Immature natural killer cell (primary cell): ENCODE results near the gene KTN1. TPM values are rescaled to one million over a fixed set of nuclear protein-coding genes. Genes with fewer than 3 reads are reported as not detected.

Experiments used
- DNase-seq, 3 donors: peaks; one replicate each; pipeline ENCODE4 v3.0.0; 2022; ENCODE audit warnings: mixed read lengths in 1 of 3
- H3K27ac Mint-ChIP-seq, 6 donors: one replicate each; pipeline ENCODE4 v1.8.0; 2020; ENCODE audit warnings: mixed read lengths in 6 of 6, mild to moderate bottlenecking in 5 of 6, inconsistent platforms in 4 of 6, moderate library complexity in 3 of 6
- H3K27me3 Mint-ChIP-seq, 3 donors: one replicate each; pipeline ENCODE4 v1.8.0; 2020 to 2021; ENCODE audit warnings: low read depth in 3 of 3, mild to moderate bottlenecking in 3 of 3, mixed read lengths in 3 of 3, moderate library complexity in 3 of 3, inconsistent platforms in 1 of 3
- H3K36me3 Mint-ChIP-seq, 3 donors: one replicate each; pipeline ENCODE4 v1.8.0; 2020; ENCODE audit warnings: mixed read lengths in 3 of 3, inconsistent platforms in 2 of 3, mild to moderate bottlenecking in 2 of 3
- H3K4me1 Mint-ChIP-seq, 2 donors: one replicate each; pipeline ENCODE4 v1.8.0; 2020; ENCODE audit warnings: inconsistent platforms in 2 of 2, mild to moderate bottlenecking in 2 of 2, mixed read lengths in 2 of 2, moderate library complexity in 1 of 2
- H3K4me3 Mint-ChIP-seq, 5 donors: one replicate each; pipeline ENCODE4 v1.8.0; 2020; ENCODE audit warnings: mild to moderate bottlenecking in 5 of 5, mixed read lengths in 5 of 5, inconsistent platforms in 3 of 5, moderate library complexity in 3 of 5
- H3K9me3 Mint-ChIP-seq, 6 donors: one replicate each; pipeline ENCODE4 v1.8.0; 2020; ENCODE audit warnings: mild to moderate bottlenecking in 6 of 6, mixed read lengths in 6 of 6, inconsistent platforms in 4 of 6, moderate library complexity in 3 of 6
- polyA plus RNA-seq, 3 donors: library from polyadenylated mRNA; unstranded; fragments of 300-500 nt; fragmentation: Illumina TruSeq; gene quantifications; one replicate each; pipeline ENCODE4 v1.2.3, GENCODE V29; 2021

KTN1 gene
- polyA plus RNA-seq: 10 to 100 TPM in 2 of 3 donors, 1 to 10 TPM in 1; 4.8 to 30.5 (median 18.5) TPM

- peak within 1 kb of the TSS; percentile 90 to 95 (median 91) for H3K4me3 Mint-ChIP-seq
- H3K36me3 Mint-ChIP-seq: no peaks in the 10 kb centered on the region
- peak within 1 kb of the TSS; percentile 82 to 96 (median 92) for H3K27ac Mint-ChIP-seq
- H3K9me3 Mint-ChIP-seq: no peaks in the 10 kb centered on the region
- peaks cover 15 to 30% of the 10 kb centered on the region in 2 donors for H3K4me1 Mint-ChIP-seq
- DNase-seq: peak; percentile 84 to 87 (median 86)
- peaks cover 2 to 18% (median 9%) of the 10 kb centered on the region in 3 donors for H3K27me3 Mint-ChIP-seq
These were observed at the start of gene KTN1 for GRCh38 chr14:55579724-55580469. Gene KTN1 (plus strand): TSS chr14:55580207. CDS start chr14:55612049, 31,842 bp downstream.

GRCh38 chr14:55530464-55530863, 49.5 kb upstream of the KTN1 start:
- Mint-ChIP-seq H3K9me3 (no peaks in the 10 kb centered on the region), H3K36me3 (no peaks in the 10 kb centered on the region), H3K27me3 (peaks cover 2 to 5% (median 5%) of the 10 kb centered on the region in 3 donors), H3K4me1 (no peaks in the 10 kb centered on the region), H3K4me3 (no peak overlapping the region), H3K27ac (no peak overlapping the region)
- no peak for DNase-seq

- DNase-seq: no peak
- Mint-ChIP-seq H3K4me1 (no peaks in the 10 kb centered on the region), H3K27ac (no peak overlapping the region), H3K36me3 (peaks cover 0 to 4% (median 0%) of the 10 kb centered on the region in 3 donors), H3K4me3 (no peak overlapping the region), H3K9me3 (peaks cover 0 to 8% (median 0%) of the 10 kb centered on the region in 6 donors), H3K27me3 (peaks cover 2 to 7% (median 5%) of the 10 kb centered on the region in 3 donors)
These were observed 47.2 kb upstream of the KTN1 start for GRCh38 chr14:55532645-55533344.

GRCh38 chr14:55533960-55534359, 46.0 kb upstream of the KTN1 start:
- DNase-seq: no peak
- H3K27ac Mint-ChIP-seq: no peak overlapping the region
- peaks cover 2 to 7% (median 2%) of the 10 kb centered on the region in 3 donors for H3K27me3 Mint-ChIP-seq
- no peaks in the 10 kb centered on the region for H3K4me1 Mint-ChIP-seq
- peaks cover 0 to 8% (median 0%) of the 10 kb centered on the region in 6 donors for H3K9me3 Mint-ChIP-seq
- H3K36me3 Mint-ChIP-seq: peaks cover 0 to 4% (median 0%) of the 10 kb centered on the region in 3 donors
- H3K4me3 Mint-ChIP-seq: no peak overlapping the region

GRCh38 chr14:55535516-55536203, 44.3 kb upstream of the KTN1 start:
- no peak overlapping the region for H3K4me3 Mint-ChIP-seq
- peaks cover 0 to 8% (median 0%) of the 10 kb centered on the region in 6 donors for H3K9me3 Mint-ChIP-seq
- H3K27me3 Mint-ChIP-seq: peaks cover 0 to 5% (median 1%) of the 10 kb centered on the region in 3 donors
- peaks cover 0 to 4% (median 0%) of the 10 kb centered on the region in 3 donors for H3K36me3 Mint-ChIP-seq
- DNase-seq: no peak
- H3K27ac Mint-ChIP-seq: no peak overlapping the region
- no peaks in the 10 kb centered on the region for H3K4me1 Mint-ChIP-seq

GRCh38 chr14:55536204-55536708, 43.8 kb upstream of the KTN1 start:
- no peaks in the 10 kb centered on the region for H3K4me1 Mint-ChIP-seq
- no peak overlapping the region for H3K4me3 Mint-ChIP-seq
- peaks cover 0 to 8% (median 0%) of the 10 kb centered on the region in 6 donors for H3K9me3 Mint-ChIP-seq
- no peak for DNase-seq
- peaks cover 0 to 4% (median 0%) of the 10 kb centered on the region in 3 donors for H3K36me3 Mint-ChIP-seq
- H3K27ac Mint-ChIP-seq: no peak overlapping the region
- H3K27me3 Mint-ChIP-seq: peaks cover 0 to 5% (median 0%) of the 10 kb centered on the region in 3 donors

- Mint-ChIP-seq H3K36me3 (peaks cover 0 to 4% (median 0%) of the 10 kb centered on the region in 3 donors), H3K27ac (no peak overlapping the region), H3K4me1 (no peaks in the 10 kb centered on the region), H3K9me3 (peaks cover 0 to 8% (median 0%) of the 10 kb centered on the region in 6 donors), H3K4me3 (no peak overlapping the region), H3K27me3 (peaks cover 0 to 1% (median 0%) of the 10 kb centered on the region in 3 donors)
- DNase-seq: no peak
These were observed 42.2 kb upstream of the KTN1 start for GRCh38 chr14:55537782-55538181.

- peaks cover 0 to 8% (median 0%) of the 10 kb centered on the region in 6 donors for H3K9me3 Mint-ChIP-seq
- peaks cover 0 to 1% (median 0%) of the 10 kb centered on the region in 3 donors for H3K27me3 Mint-ChIP-seq
- no peaks in the 10 kb centered on the region for H3K4me1 Mint-ChIP-seq
- peaks cover 0 to 4% (median 0%) of the 10 kb centered on the region in 3 donors for H3K36me3 Mint-ChIP-seq
- H3K27ac Mint-ChIP-seq: no peak overlapping the region
- no peak for DNase-seq
- H3K4me3 Mint-ChIP-seq: no peak overlapping the region
These were observed 40.0 kb upstream of the KTN1 start for GRCh38 chr14:55539975-55540374.

- Mint-ChIP-seq H3K27me3 (peaks cover 0 to 1% (median 0%) of the 10 kb centered on the region in 3 donors), H3K36me3 (peaks cover 0 to 4% (median 0%) of the 10 kb centered on the region in 3 donors), H3K4me3 (no peak overlapping the region), H3K27ac (no peak overlapping the region), H3K4me1 (no peaks in the 10 kb centered on the region), H3K9me3 (peaks cover 0 to 8% (median 0%) of the 10 kb centered on the region in 6 donors)
- no peak for DNase-seq
These were observed 38.9 kb upstream of the KTN1 start for GRCh38 chr14:55540847-55541773.

GRCh38 chr14:55545779-55546178, 34.2 kb upstream of the KTN1 start:
- Mint-ChIP-seq H3K9me3 (no peaks in the 10 kb centered on the region), H3K36me3 (no peaks in the 10 kb centered on the region), H3K4me3 (no peak overlapping the region), H3K27me3 (no peaks in the 10 kb centered on the region), H3K27ac (no peak overlapping the region), H3K4me1 (no peaks in the 10 kb centered on the region)
- no peak for DNase-seq

GRCh38 chr14:55546212-55546874, 33.7 kb upstream of the KTN1 start:
- no peak for DNase-seq

GRCh38 chr14:55547650-55548315, 32.2 kb upstream of the KTN1 start:
- no peak overlapping the region for H3K4me3 Mint-ChIP-seq
- no peaks in the 10 kb centered on the region for H3K36me3 Mint-ChIP-seq
- H3K4me1 Mint-ChIP-seq: no peaks in the 10 kb centered on the region
- H3K9me3 Mint-ChIP-seq: no peaks in the 10 kb centered on the region
- DNase-seq: no peak
- peaks cover 0 to 2% (median 0%) of the 10 kb centered on the region in 3 donors for H3K27me3 Mint-ChIP-seq
- H3K27ac Mint-ChIP-seq: no peak overlapping the region

More at GRCh38 chr14:55546212-55546874, 33.7 kb upstream of the KTN1 start:
- Mint-ChIP-seq H3K4me3 (no peak overlapping the region), H3K27me3 (peaks cover 0 to 1% (median 0%) of the 10 kb centered on the region in 3 donors), H3K36me3 (no peaks in the 10 kb centered on the region), H3K9me3 (no peaks in the 10 kb centered on the region), H3K27ac (no peak overlapping the region), H3K4me1 (no peaks in the 10 kb centered on the region)
